Breast epithelium (tissue), 4 donors: ENCODE data around the gene APOBEC3A. TPM values are rescaled to one million over a fixed set of nuclear protein-coding genes. Genes with fewer than 3 reads are reported as not detected.
"Not testable (repeated sequence)": the region's sequence is repeated elsewhere in the genome, so short reads cannot be mapped to it uniquely, and the experiment has no call there.

Experiments used
- DNase-seq, 2 donors: peaks; one replicate each; pipeline ENCODE4 v3.0.0-alpha.2; 2019; ENCODE audit warnings: low spot score in 2 of 2
- H3K27ac ChIP-seq, 2 donors: fragments of 200-600 bp; sonication (generic) in 1 of 2; one replicate each; pipeline ENCODE4 v1.5.1; 2016 to 2019; ENCODE audit warnings: mild to moderate bottlenecking in 1 of 2
- H3K27me3 ChIP-seq, 2 donors: fragments of 200-600 bp; sonication (generic) in 1 of 2; one replicate each; pipeline versions ENCODE4 v1.5.1 to v1.6.0; 2017 to 2019; ENCODE audit warnings: control low read depth in 1 of 2, mild to moderate bottlenecking in 1 of 2
- H3K36me3 ChIP-seq: fragments of 200-600 bp; one replicate; pipeline ENCODE4 v1.5.1; 2019
- H3K4me1 ChIP-seq, 2 donors: fragments of 200-600 bp; sonication (generic); one replicate each; pipeline ENCODE4 v1.5.1; 2016 to 2019; ENCODE audit warnings: control low read depth in 1 of 2
- H3K4me3 ChIP-seq, 3 donors: fragments of 200-600 bp; sonication (generic); 1 replicate in 2 of 3; 2 replicates in 1 of 3; pipeline ENCODE4 v1.5.1; 2016 to 2019; ENCODE audit warnings: mild to moderate bottlenecking in 3 of 3, moderate library complexity in 2 of 3
- H3K9me3 ChIP-seq, 2 donors: fragments of 200-600 bp; sonication (generic) in 1 of 2; one replicate each; pipeline ENCODE4 v1.5.1; 2016 to 2019; ENCODE audit warnings: control low read depth in 1 of 2
- POLR2A ChIP-seq: fragments of 450-650 bp; IDR thresholded peaks from one replicate; pipeline ENCODE4 v1.6.1; 2016; ENCODE audit warnings: antibody characterized with exemption, mild to moderate bottlenecking, moderate library complexity
- POLR2AphosphoS5 ChIP-seq, 3 donors: sonication (generic); formaldehyde crosslinking; IDR thresholded peaks; one replicate each; pipeline ENCODE4 v1.6.1; 2017; ENCODE audit warnings: antibody characterized with exemption in 3 of 3
- intact Hi-C: fragments of 100-400 bp; cut with DNase I; formaldehyde crosslinking; loops from one replicate; pipeline ENCODE4 v1.15.1; 2023; ENCODE audit warnings: low total_unique reads
- total RNA-seq, 3 donors: library from RNA; depleted of rRNA; stranded (reverse); fragments of >200 nt; gene quantifications; one replicate each; pipeline ENCODE4 v1.1.0, GENCODE V29; 2016
- TF ChIP-seq, protein P1 (sequence below), 3 donors: fragments of 450-650 bp; IDR thresholded peaks; one replicate each; pipeline ENCODE4 v1.5.1; 2016 to 2017; ENCODE audit warnings: antibody characterized with exemption in 3 of 3, mild to moderate bottlenecking in 3 of 3, moderate library complexity in 3 of 3

Gene APOBEC3A
- total RNA-seq, 3 donors from 2014 or later: 0.44 TPM; not detected in 2

DNA sequence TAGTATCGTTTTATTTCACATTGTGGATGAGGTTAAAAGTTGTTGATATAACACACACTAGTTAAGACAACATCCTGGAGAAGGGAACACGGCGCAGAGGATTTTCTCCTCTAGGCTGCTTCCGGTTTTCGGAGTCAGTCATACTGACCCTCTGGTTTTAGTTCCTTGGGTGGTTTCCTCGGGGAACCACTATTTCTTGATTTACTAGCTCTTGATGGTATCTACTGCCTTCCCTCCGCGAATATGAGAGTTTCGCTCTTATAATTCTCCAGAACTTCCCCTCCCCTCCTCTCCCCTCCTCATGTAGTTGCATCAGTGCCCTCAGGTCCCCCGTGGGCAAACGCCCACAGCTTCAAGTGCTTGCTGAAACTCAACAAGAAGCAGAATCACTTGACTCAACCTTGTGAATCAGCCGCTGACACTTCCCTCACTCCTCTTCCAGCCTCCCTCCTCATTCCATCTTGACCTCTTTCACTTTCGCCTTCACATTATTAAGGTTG lies 15.9 kb upstream of the APOBEC3A start:
- no peak overlapping the region for H3K27ac ChIP-seq
- no peaks in the 10 kb centered on the region for H3K9me3 ChIP-seq
- intact Hi-C loops: no loop called here
- no peaks in the 10 kb centered on the region for H3K36me3 ChIP-seq
- H3K4me3 ChIP-seq: peak overlapping the region in 1 of 3 donors; percentile 10
- H3K27me3 ChIP-seq: peaks cover 0 to 2% of the 10 kb centered on the region in 2 donors
- peak in 1 of 2 donors; percentile 16 for DNase-seq
- no peaks in the 10 kb centered on the region for H3K4me1 ChIP-seq
- TF ChIP-seq POLR2AphosphoS5 (IDR thresholded peaks at IDR 0.05): no peak
- TF ChIP-seq, protein P1, sequence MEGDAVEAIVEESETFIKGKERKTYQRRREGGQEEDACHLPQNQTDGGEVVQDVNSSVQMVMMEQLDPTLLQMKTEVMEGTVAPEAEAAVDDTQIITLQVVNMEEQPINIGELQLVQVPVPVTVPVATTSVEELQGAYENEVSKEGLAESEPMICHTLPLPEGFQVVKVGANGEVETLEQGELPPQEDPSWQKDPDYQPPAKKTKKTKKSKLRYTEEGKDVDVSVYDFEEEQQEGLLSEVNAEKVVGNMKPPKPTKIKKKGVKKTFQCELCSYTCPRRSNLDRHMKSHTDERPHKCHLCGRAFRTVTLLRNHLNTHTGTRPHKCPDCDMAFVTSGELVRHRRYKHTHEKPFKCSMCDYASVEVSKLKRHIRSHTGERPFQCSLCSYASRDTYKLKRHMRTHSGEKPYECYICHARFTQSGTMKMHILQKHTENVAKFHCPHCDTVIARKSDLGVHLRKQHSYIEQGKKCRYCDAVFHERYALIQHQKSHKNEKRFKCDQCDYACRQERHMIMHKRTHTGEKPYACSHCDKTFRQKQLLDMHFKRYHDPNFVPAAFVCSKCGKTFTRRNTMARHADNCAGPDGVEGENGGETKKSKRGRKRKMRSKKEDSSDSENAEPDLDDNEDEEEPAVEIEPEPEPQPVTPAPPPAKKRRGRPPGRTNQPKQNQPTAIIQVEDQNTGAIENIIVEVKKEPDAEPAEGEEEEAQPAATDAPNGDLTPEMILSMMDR (IDR thresholded peaks at IDR 0.05): no peak
- no peak for TF ChIP-seq POLR2A

DNA sequence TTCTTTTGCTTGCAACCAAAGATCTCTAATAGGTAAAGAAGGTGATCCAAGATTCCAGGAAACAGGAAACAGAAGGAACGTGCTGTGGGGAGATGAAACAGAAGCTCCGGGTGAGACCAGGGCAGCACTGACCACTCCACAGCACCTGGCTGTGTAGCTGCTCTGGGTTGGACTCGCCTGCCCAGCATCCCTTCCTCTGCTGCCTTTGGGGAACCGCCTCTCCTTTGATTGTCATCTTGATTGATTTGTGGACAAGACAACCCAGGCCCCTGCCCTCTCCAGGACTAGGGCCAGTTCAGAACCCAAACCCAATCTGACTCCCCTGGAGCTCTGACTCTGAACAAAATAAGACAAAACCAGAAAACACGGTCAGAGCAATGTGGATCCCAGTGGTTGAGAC lies 14.7 kb upstream of the APOBEC3A start:
- Histone ChIP-seq H3K27me3 (peaks cover 0 to 11% of the 10 kb centered on the region in 2 donors), H3K4me1 (no peaks in the 10 kb centered on the region), H3K27ac (no peak overlapping the region), H3K36me3 (no peaks in the 10 kb centered on the region), H3K4me3 (no peak overlapping the region), H3K9me3 (no peaks in the 10 kb centered on the region)
- no peak for DNase-seq
- TF ChIP-seq, protein P1 (IDR thresholded peaks at IDR 0.05): no peak
- no peak for TF ChIP-seq POLR2A
- TF ChIP-seq POLR2AphosphoS5 (IDR thresholded peaks at IDR 0.05): no peak
- intact Hi-C loops: no loop called here

DNA sequence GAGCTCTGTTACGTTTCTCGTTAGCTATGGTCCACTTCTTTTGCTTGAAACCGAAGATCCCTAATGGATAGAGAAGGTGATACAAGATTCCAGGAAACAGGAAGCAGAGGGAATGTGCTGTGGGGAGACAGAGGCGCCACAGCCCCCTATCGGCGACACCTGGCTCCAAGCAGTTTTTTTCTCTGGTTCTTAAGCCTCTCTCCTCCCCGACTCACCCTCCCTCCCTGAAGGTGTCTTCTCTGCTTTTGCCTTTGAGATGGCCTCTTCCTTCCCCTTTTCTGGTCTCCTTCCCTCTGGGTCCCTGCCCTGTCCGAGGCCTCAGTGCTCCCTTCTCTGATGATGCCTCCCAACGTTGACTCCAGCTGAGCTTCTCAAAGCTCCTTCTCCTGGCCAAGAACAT lies 14.2 kb upstream of the APOBEC3A start:
- no peak overlapping the region for H3K27ac ChIP-seq
- no peaks in the 10 kb centered on the region for H3K9me3 ChIP-seq
- peaks cover 0 to 11% of the 10 kb centered on the region in 2 donors for H3K27me3 ChIP-seq
- TF ChIP-seq, protein P1 (IDR thresholded peaks at IDR 0.05): no peak
- TF ChIP-seq POLR2AphosphoS5 (IDR thresholded peaks at IDR 0.05) (no peak), POLR2A (no peak)
- peak; percentile 6 to 38 for DNase-seq
- H3K36me3 ChIP-seq: no peaks in the 10 kb centered on the region
- intact Hi-C loops: no loop called here
- no peaks in the 10 kb centered on the region for H3K4me1 ChIP-seq
- no peak overlapping the region for H3K4me3 ChIP-seq

DNA sequence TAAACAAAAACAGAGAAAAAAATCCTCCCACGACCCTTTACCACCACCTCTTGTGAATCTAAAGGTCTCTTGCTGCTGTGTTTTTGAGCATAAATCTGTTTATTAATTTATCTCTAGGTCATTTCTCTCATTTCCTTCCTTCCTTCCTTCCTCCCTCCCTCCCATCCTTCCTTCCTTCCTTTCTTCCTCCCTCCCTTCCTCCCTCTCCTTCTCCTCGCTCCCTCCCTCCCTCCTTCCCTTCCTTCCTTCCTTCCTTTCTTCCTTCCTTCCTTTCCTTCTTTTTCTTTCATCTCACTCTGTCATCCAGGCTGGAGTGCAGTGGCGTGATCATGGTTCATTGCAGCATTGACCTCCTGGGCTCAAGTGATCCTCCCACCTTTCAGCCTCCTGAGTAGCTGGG lies 13.5 kb upstream of the APOBEC3A start:
- TF ChIP-seq POLR2A (no peak), POLR2AphosphoS5 (IDR thresholded peaks at IDR 0.05) (no peak)
- TF ChIP-seq, protein P1 (IDR thresholded peaks at IDR 0.05): no peak
- H3K27ac ChIP-seq: no peak overlapping the region
- no peak overlapping the region for H3K4me3 ChIP-seq
- H3K27me3 ChIP-seq: peaks cover 0 to 11% of the 10 kb centered on the region in 2 donors
- no peak for DNase-seq
- intact Hi-C loops: no loop called here
- H3K9me3 ChIP-seq: no peaks in the 10 kb centered on the region
- H3K4me1 ChIP-seq: no peaks in the 10 kb centered on the region
- H3K36me3 ChIP-seq: no peaks in the 10 kb centered on the region

DNA sequence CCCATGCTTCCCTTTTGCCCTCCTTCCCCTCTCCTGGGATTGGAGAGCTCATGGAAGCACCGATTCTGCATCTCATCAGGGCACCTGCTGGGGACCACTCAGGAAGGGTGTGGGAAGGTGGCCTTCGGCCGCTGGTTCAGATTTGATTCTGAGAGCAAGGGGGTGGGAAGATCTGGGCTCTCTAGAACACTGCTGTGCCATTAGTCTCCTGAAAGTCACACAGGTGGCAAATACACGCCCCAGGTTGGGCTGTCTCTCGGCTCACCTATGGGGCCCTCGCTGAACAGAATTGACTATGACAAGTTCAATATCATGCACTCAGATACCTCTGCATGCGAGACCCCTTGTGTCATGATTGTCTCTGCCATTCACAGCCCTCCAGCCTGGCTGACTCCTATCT lies 12.8 kb upstream of the APOBEC3A start:
- H3K36me3 ChIP-seq: no peaks in the 10 kb centered on the region
- intact Hi-C loops: no loop called here
- DNase-seq: peak in 1 of 2 donors; percentile 7
- no peak overlapping the region for H3K27ac ChIP-seq
- no peaks in the 10 kb centered on the region for H3K4me1 ChIP-seq
- peaks cover 0 to 11% of the 10 kb centered on the region in 2 donors for H3K27me3 ChIP-seq
- H3K9me3 ChIP-seq: no peaks in the 10 kb centered on the region
- no peak for TF ChIP-seq POLR2AphosphoS5 (IDR thresholded peaks at IDR 0.05)
- no peak for TF ChIP-seq POLR2A
- TF ChIP-seq, protein P1 (IDR thresholded peaks at IDR 0.05): no peak
- H3K4me3 ChIP-seq: no peak overlapping the region

DNA sequence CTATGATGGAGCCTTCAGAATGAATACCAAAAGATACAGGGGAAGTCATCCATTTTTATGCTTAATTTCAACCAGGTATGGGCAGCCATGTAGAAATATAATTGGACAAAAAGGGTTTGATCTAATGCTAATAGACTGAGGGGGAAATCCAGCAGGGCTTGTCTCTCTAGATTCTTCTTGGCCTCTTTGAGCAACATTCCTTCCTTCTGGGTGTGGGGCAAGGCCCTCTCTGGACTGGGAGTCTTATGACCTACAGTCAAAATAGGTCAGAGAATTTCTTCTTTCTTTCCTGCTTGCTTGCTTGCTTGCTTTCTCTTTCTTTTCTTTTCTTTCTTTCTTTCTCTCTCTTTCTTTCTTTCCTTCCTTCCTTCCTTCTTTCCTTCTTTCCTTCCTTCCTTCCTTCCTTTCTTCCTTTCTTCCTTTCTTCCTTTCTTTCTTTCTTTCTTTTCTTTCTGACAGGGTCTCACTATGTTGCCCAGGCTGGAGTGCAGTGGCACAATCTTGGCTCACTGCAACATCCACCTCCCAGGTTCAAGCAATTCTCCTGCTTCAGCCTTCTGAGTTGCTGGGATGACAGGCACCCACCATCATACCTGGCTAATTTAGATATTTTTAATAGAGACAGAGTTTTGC lies 11.6 kb upstream of the APOBEC3A start:
- peaks cover 0 to 11% of the 10 kb centered on the region in 2 donors for H3K27me3 ChIP-seq
- H3K36me3 ChIP-seq, H3K4me3 ChIP-seq, H3K4me1 ChIP-seq, intact Hi-C loops, H3K9me3 ChIP-seq, H3K27ac ChIP-seq, DNase-seq: not testable (repeated sequence)
